Iris pigment epithelial cell (primary cell): ENCODE data around the gene BASP1.
"Not testable (repeated sequence)": the region's sequence is repeated elsewhere in the genome, so short reads cannot be mapped to it uniquely, and the experiment has no call there.

ENCODE experiments used
- DNase-seq: peaks from one replicate; pipeline ENCODE4 v3.0.0-alpha.2; 2011; ENCODE audit warnings: low read depth

Gene BASP1

DNA sequence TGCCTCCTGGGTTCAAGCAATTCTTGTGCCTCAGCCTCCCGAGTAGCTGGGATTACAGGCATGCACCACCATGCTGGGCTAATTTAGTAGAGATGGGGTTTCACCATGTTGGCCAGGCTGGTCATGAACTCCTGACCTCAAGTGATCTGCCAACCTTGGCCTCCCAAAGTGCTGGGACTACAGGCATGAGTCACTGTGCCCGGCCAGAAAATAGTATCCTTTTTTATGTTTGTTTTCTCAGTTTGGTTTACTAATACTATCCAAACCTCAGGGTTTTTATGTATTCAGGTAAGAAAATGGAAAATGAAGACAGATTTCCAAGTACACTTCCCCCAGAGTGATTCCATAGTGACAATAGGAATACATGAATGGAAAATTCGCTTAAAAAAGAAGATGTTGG lies 101.7 kb downstream of the BASP1 start:
- DNase-seq = not testable (repeated sequence)

- no peak for DNase-seq
Observed at GRCh38 chr5:17325770-17326599, 108.6 kb downstream of the BASP1 start.
